Peyer's patch (tissue), 4 donors: ENCODE results near the gene AKT3. TPM values are rescaled to one million over a fixed set of nuclear protein-coding genes. Genes with fewer than 3 reads are reported as not detected.
"Not testable (repeated sequence)": the region's sequence is repeated elsewhere in the genome, so short reads cannot be mapped to it uniquely, and the experiment has no call there.

Experiments used
- DNase-seq, 3 donors: peaks; one replicate each; pipeline ENCODE4 v3.0.0-alpha.2; 2017 to 2019
- H3K27ac ChIP-seq, 4 donors: fragments of 200-600 bp; sonication (generic); one replicate each; pipeline ENCODE4 v1.5.1; 2016 to 2019
- H3K27me3 ChIP-seq, 2 donors: fragments of 200-600 bp; sonication (generic); one replicate each; pipeline ENCODE4 v1.5.1; 2019
- H3K36me3 ChIP-seq, 3 donors: fragments of 200-600 bp; sonication (generic); one replicate each; pipeline ENCODE4 v1.5.1; 2016 to 2019
- H3K4me1 ChIP-seq, 4 donors: fragments of 200-600 bp; sonication (generic); one replicate each; pipeline ENCODE4 v1.5.1; 2016 to 2019
- H3K4me3 ChIP-seq, 4 donors: fragments of 200-600 bp; sonication (generic); 1 replicate in 3 of 4; 2 replicates in 1 of 4; pipeline ENCODE4 v1.5.1; 2016 to 2019; ENCODE audit warnings: mild to moderate bottlenecking in 1 of 4
- H3K9me3 ChIP-seq, 4 donors: fragments of 200-600 bp; sonication (generic); one replicate each; pipeline ENCODE4 v1.5.1; 2016 to 2019; ENCODE audit warnings: mild to moderate bottlenecking in 1 of 4
- CTCF ChIP-seq, 6 experiments: fragments of 450-650 bp in 4 of 6; fragments of 200-600 bp in 2 of 6; sonication (generic) in 1 of 6; IDR thresholded peaks; one replicate each; pipeline ENCODE4 v1.5.1; 2017 to 2019; ENCODE audit warnings: antibody characterized with exemption in 6 of 6, mild to moderate bottlenecking in 3 of 6, moderate library complexity in 1 of 6
- POLR2A ChIP-seq, 2 donors: fragments of 450-650 bp; IDR thresholded peaks; one replicate each; pipeline ENCODE4 v1.5.1; 2017; ENCODE audit warnings: antibody characterized with exemption in 2 of 2, mild to moderate bottlenecking in 2 of 2, moderate library complexity in 2 of 2
- total RNA-seq, 4 donors: library from RNA; depleted of rRNA; stranded (reverse); fragments of >200 nt; gene quantifications; one replicate each; pipeline ENCODE4 v1.1.0, GENCODE V29; 2016

Gene AKT3
- total RNA-seq, 4 donors from 2014 or later, result 4.4 to 71.8 (median 15.2) TPM

DNA sequence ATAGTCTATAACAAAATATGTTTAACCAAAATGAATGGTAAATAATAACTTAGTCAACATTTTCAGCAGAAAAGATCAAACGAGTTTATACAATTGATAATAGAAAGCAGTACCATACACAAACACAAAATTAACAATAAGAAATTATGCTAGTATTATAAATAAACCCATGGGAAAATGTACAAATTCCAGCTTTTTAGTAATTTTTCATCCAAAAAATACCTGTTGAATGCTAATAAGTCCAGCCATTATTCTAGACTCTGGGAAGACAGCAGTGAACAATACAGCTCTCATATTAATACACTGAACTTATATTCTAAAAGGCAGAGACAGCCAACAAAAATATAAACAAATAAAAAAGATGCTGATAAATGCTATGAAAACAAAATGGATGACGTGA lies 66.3 kb downstream of the AKT3 start:
- no peak for DNase-seq
- no peak overlapping the region for H3K27ac ChIP-seq
- H3K27me3 ChIP-seq, result no peaks in the 10 kb centered on the region
- no peaks in the 10 kb centered on the region for H3K9me3 ChIP-seq
- TF ChIP-seq POLR2A (IDR thresholded peaks at IDR 0.05) (no peak), CTCF (IDR thresholded peaks at IDR 0.05) (no peak)
- H3K36me3 ChIP-seq, result no peaks in the 10 kb centered on the region
- no peaks in the 10 kb centered on the region for H3K4me1 ChIP-seq
- H3K4me3 ChIP-seq, result no peak overlapping the region

DNA sequence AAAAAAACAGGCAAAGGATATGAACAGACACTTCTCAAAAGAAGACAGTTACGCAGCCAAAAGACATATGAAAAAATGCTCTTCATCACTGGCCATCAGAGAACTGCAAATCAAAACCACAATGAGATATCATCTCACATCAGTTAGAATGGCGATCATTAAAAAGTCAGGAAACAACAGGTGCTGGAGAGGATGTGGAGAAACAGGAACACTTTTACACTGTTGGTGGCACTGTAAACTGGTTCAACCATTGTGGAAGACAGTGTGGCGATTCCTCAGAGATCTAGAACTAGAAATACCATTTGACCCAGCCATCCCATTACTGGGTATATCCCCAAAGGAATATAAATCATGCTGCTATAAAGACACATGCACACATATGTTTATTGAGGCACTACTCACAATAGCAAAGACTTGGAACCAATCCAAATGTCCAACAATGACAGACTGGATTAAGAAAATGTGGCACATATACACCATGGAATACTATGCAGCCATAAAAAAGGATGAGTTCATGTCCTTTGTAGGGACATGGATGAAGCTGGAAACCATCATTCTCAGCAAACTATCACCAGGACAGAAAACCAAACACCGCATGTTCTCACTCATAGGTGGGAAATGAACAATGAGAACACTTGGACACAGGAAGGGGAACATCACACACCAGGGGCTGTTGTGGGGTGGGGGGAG lies 77.5 kb downstream of the AKT3 start:
- H3K9me3 ChIP-seq, H3K4me1 ChIP-seq, H3K27me3 ChIP-seq, DNase-seq, H3K36me3 ChIP-seq, H3K27ac ChIP-seq, H3K4me3 ChIP-seq: not testable (repeated sequence)

DNA sequence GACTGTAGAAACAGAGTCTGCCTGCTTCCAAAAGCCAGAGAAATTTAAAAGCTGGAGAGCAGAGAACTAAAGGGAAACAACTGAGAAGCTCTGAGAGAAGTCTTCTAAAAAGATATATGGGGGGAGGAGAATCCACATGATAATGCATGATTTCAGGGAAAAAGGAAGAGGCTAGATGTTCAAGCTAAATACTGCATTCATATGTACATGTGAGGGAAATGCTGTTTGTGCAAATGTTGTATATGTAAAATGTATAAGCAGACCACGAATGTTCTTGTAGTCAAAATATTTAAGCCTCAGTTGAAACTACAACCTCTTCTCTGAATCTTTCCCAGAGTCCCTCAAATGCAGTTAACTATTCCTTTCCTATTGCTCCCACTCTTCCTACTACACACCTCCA lies 79.2 kb downstream of the AKT3 start:
- Histone ChIP-seq H3K4me1 (no peaks in the 10 kb centered on the region), H3K27me3 (no peaks in the 10 kb centered on the region), H3K4me3 (no peak overlapping the region), H3K9me3 (no peaks in the 10 kb centered on the region), H3K36me3 (no peaks in the 10 kb centered on the region), H3K27ac (no peak overlapping the region)
- no peak for DNase-seq
- no peak for TF ChIP-seq CTCF (IDR thresholded peaks at IDR 0.05)
- TF ChIP-seq POLR2A (IDR thresholded peaks at IDR 0.05), result no peak

GRCh38 chr1:243765676-243766075 lies 84.4 kb downstream of the AKT3 start:
- H3K4me1 ChIP-seq, result no peaks in the 10 kb centered on the region
- no peak overlapping the region for H3K4me3 ChIP-seq
- H3K36me3 ChIP-seq, result no peaks in the 10 kb centered on the region
- TF ChIP-seq POLR2A (IDR thresholded peaks at IDR 0.05), result no peak
- H3K9me3 ChIP-seq, result no peaks in the 10 kb centered on the region
- DNase-seq, result no peak
- H3K27me3 ChIP-seq, result no peaks in the 10 kb centered on the region
- H3K27ac ChIP-seq, result no peak overlapping the region

DNA sequence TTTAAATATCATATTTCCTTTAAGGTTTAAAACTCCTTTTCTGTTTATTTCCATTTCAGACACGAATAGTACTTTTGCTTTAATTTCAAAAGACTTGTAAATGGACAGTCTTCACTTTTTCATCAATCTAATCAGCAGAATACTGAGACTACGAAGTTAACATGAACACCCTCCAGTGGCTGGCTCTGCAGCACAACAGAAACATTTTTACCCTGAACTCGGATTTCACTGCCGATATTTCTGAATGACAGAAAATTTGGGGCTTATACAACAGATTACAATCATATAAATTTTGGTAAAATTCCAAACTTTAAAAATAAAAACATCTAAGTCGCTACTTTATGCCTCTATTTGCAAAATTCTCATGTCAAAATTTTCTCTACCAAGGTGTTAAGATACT lies 86.2 kb downstream of the AKT3 start:
- H3K4me1 ChIP-seq, result no peaks in the 10 kb centered on the region
- DNase-seq, result no peak
- H3K9me3 ChIP-seq, result no peaks in the 10 kb centered on the region
- TF ChIP-seq CTCF (IDR thresholded peaks at IDR 0.05) (no peak), POLR2A (IDR thresholded peaks at IDR 0.05) (no peak)
- H3K4me3 ChIP-seq, result no peak overlapping the region
- H3K36me3 ChIP-seq, result no peaks in the 10 kb centered on the region
- H3K27ac ChIP-seq, result no peak overlapping the region
- H3K27me3 ChIP-seq, result no peaks in the 10 kb centered on the region

DNA sequence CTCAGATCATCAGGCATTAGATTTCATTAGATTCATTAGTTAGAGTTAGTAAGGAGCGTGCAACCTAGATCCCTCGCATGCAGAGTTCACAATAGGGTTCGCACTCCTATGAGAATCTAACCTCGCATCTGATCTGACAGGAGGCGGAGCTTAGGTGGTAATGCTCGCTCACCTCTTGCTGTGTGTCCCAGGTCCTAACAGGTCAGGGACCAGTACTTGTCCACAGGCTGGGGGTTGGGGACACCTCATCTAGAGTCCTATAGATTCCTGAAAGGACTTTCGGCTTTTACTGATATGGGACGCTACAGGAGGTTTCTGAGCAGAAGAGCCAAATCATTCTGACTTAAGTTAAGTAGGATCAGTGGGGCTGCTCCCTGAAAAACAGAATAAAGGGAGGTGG lies 91.4 kb downstream of the AKT3 start:
- TF ChIP-seq CTCF (IDR thresholded peaks at IDR 0.05) (no peak), POLR2A (IDR thresholded peaks at IDR 0.05) (no peak)
- Histone ChIP-seq H3K9me3 (no peaks in the 10 kb centered on the region), H3K4me3 (no peak overlapping the region), H3K27me3 (no peaks in the 10 kb centered on the region), H3K27ac (no peak overlapping the region), H3K4me1 (no peaks in the 10 kb centered on the region), H3K36me3 (no peaks in the 10 kb centered on the region)
- no peak for DNase-seq

- no peaks in the 10 kb centered on the region for H3K36me3 ChIP-seq
- TF ChIP-seq CTCF (IDR thresholded peaks at IDR 0.05) (no peak), POLR2A (IDR thresholded peaks at IDR 0.05) (no peak)
- no peaks in the 10 kb centered on the region for H3K9me3 ChIP-seq
- no peaks in the 10 kb centered on the region for H3K4me1 ChIP-seq
- H3K4me3 ChIP-seq, result no peak overlapping the region
- no peak overlapping the region for H3K27ac ChIP-seq
- H3K27me3 ChIP-seq, result no peaks in the 10 kb centered on the region
- no peak for DNase-seq
Measured at GRCh38 chr1:243756529-243756928, 93.5 kb downstream of the AKT3 start.
